GM19023 (cell line): ENCODE results near the gene FAHD2A.
"Not testable (repeated sequence)": the region's sequence is repeated elsewhere in the genome, so short reads cannot be mapped to it uniquely, and the experiment has no call there.

ENCODE experiments used
- ATAC-seq: cut with Tn5 transposase; IDR thresholded peaks from one replicate; pipeline ENCODE4 v1.9.1; 2021; ENCODE audit warnings: mild to moderate bottlenecking, moderate library complexity; ENCODE audit not compliant: unreplicated experiment

Gene FAHD2A

GRCh38 chr2:95433373-95433772 is 30.9 kb downstream of the FAHD2A start:
- not testable (repeated sequence) for ATAC-seq

- not testable (repeated sequence) for ATAC-seq
Measured at GRCh38 chr2:95433973-95434372, 31.5 kb downstream of the FAHD2A start.

- not testable (repeated sequence) for ATAC-seq
Measured at GRCh38 chr2:95434507-95435076, 32.1 kb downstream of the FAHD2A start.

GRCh38 chr2:95435162-95435871 is 32.8 kb downstream of the FAHD2A start:
- ATAC-seq: not testable (repeated sequence)

- not testable (repeated sequence) for ATAC-seq
Measured at GRCh38 chr2:95435872-95436209, 33.3 kb downstream of the FAHD2A start.

- ATAC-seq: not testable (repeated sequence)
Measured at GRCh38 chr2:95442474-95443099, 40.1 kb downstream of the FAHD2A start.

- ATAC-seq: not testable (repeated sequence)
Measured at GRCh38 chr2:95445317-95445716, 42.8 kb downstream of the FAHD2A start.

GRCh38 chr2:95463292-95463691 is 60.8 kb downstream of the FAHD2A start:
- not testable (repeated sequence) for ATAC-seq
